ENCODE measurements around the gene ATAD3B.
"Not testable (repeated sequence)": the region's sequence is repeated elsewhere in the genome, so short reads cannot be mapped to it uniquely, and the experiment has no call there.

The ATAD3B gene

DNA sequence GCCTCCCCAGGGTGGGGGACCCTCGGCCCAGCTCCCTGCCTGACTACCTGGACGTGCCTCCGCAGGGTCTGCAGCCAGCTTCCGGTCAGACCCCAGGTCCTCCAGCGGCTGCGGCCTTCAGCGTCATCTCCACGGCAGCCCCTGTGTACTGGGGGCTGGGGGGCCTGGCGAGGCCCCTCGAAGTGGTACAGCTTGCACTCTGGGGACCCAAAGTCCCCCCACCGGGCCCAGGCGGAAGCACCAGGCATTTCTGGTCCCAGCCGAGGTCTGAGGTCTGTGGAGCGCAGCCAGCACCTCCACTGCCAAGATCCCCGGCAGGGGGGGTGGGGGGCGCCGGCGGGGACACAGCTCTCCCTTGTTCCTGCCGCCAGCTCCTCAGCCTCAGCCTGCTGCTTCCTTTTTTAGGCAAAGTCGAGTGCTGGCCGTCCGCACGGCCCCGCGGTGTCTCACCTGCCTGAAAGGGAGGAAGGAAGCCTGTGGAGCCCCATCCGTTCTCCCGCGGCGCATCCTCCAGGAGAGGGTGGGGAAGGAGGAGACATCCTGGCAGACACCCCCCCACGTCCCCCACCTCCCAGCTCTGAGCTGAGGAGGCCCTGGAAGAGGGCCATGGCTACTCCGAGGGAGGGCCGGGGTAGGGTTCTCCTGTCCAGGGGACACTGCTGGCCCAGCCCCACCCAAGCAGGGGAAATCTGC is 37.3 kb upstream of the ATAD3B start:
- DNase-seq = no peak

DNA sequence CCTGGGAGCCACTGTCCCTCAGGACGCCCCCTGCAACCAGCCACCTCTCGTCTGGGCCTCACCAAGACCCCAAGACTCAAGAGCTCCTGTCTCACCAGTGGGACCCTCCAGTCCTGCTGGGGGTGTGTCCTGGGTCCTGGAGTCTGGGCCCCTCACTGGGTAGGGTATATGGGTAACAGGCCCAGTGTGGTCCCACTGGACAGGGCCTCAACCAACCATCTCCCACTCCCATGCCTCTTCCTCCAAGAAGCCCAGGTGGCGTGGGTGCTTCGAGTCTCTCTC is 36.8 kb upstream of the ATAD3B start:
- DNase-seq = no peak

DNA sequence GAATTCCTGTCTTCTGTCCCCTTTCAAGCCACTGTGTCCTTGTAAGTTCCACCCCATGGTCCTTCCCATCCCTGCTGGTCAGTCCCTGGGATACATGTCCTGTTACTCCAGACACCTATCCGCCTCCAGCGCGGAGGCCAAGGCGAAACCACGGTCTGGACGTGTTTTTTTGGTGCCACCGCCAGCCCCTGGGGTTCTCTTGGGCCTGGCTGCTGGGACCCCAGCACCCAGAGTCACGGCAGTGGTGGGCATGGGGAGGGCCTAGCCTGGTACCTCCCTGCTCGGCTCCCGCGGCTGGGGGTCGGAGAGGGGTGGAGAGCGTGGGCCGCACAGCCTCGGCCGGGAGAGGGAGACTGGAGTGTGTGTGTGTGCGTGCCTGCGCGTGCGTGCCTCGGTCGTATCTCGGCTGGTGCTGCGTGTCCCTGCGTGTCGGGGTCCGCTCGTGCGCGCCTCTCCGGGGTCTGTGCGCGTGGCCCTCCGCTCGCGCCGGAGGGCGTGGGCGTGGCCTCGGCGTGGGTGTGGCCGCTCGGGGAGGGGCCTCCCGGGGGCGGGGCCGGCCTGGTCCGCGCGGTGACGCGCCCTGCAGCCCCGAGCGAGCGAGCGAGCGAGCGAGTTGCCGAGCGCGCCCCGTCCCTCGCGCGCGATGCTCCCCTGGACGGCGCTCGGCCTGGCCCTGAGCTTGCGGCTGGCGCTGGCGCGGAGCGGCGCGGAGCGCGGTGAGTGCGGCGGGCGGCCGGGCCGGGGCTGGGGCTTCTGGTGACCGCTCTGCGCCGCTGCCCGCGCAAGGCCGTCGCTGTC is 36.3 kb upstream of the ATAD3B start, which contains the start of gene VWA1:
VWA1 (plus strand) TSS at position 585 of the 798 bp plus-strand sequence; CDS start at position 644, 59 bp downstream.
- peak; percentile 91 for DNase-seq

DNA sequence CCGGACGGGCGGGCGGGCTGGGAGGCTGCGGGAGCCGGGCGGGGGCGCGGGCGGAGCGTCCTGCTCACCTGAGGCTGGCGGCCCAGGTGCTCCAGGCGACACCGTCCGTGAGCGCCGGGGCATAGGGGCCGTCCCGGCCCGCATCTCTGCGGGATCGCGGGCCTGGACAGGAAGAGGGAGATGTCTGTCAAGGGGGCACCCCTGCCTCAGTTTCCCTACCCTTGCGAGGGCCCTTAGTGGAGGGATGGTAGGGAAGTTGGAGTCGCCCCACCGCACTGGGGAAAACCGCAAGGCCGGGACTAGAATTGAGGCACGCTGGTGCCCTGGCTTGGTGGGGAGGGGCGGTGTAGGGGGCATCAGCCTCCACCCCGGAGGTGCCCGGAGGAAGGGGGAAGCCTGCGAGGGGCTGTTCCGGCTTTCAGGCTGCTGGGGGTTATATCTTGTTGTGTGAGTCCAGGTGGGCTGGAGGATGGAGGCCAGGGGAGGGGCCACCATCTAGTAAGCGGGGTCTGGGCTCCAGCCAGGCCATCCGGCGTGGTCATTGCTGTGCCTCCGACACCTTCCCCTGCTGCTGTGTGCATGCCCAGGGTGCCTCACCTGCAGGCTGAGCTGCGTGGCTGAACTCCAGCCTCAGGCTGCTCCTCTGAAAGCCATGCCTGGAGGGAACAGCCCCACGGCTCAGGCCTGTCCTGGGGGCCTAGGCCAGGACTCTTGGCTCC is 35.5 kb upstream of the ATAD3B start:
- no peak for DNase-seq

GRCh38 chr1:1436630-1437032 is 34.9 kb upstream of the ATAD3B start:
- DNase-seq = no peak

DNA sequence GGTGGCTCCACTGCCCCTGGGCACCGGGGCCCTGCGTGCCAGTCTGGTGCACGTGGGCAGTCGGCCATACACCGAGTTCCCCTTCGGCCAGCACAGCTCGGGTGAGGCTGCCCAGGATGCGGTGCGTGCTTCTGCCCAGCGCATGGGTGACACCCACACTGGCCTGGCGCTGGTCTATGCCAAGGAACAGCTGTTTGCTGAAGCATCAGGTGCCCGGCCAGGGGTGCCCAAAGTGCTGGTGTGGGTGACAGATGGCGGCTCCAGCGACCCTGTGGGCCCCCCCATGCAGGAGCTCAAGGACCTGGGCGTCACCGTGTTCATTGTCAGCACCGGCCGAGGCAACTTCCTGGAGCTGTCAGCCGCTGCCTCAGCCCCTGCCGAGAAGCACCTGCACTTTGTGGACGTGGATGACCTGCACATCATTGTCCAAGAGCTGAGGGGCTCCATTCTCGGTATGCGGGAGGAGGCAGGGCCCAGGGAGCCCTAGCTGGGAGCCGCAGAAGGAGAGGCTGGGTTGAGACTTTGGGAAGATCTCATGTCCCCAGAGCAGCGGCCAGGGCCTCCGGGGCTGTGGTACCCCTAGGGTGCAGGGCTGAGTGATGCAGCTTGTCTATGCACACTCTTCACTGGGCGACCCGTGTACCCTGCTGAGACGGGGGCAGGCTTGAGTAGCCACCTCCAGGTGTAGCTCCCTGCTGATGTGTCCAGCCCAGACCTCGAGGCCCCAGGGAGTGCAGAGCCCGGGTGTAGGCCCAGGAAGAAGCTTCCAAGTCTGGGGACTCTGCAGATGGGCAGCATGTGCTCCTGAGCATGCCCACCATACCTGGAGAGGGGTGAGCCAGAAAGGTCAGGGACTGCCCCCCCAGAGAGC is 34.3 kb upstream of the ATAD3B start:
- DNase-seq = no peak

- DNase-seq = no peak
Measured at GRCh38 chr1:1437904-1438376, 33.6 kb upstream of the ATAD3B start.

DNA sequence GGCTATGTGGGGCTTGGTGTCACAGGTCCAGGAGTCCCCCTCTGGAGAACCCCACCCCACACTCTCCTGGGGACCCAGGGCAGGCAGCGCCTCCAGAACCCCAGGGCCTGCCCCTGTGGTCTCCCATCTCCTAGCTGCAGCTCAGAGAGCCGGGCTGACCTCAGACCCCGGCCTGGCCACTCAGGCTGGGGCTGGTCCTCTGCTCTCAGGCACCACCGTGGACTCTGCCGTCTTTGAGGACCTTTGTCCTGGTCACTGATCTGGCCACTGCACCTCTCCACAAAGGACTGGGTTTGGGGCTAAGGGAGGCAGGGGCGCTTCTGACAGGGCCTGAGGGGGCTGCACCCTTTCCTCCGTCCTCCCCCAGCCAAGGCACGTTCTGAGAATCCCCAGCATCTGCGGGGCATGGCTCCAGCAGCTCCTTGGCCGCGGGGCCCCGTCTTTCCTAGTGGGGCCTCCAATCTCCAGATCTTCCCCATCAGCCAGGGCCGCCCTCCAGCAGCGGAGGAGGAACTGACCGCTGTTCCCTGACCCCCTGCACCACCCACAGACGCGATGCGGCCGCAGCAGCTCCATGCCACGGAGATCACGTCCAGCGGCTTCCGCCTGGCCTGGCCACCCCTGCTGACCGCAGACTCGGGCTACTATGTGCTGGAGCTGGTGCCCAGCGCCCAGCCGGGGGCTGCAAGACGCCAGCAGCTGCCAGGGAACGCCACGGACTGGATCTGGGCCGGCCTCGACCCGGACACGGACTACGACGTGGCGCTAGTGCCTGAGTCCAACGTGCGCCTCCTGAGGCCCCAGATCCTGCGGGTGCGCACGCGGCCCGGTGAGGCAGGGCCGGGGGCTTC is 32.8 kb upstream of the ATAD3B start:
- DNase-seq = no peak

DNA sequence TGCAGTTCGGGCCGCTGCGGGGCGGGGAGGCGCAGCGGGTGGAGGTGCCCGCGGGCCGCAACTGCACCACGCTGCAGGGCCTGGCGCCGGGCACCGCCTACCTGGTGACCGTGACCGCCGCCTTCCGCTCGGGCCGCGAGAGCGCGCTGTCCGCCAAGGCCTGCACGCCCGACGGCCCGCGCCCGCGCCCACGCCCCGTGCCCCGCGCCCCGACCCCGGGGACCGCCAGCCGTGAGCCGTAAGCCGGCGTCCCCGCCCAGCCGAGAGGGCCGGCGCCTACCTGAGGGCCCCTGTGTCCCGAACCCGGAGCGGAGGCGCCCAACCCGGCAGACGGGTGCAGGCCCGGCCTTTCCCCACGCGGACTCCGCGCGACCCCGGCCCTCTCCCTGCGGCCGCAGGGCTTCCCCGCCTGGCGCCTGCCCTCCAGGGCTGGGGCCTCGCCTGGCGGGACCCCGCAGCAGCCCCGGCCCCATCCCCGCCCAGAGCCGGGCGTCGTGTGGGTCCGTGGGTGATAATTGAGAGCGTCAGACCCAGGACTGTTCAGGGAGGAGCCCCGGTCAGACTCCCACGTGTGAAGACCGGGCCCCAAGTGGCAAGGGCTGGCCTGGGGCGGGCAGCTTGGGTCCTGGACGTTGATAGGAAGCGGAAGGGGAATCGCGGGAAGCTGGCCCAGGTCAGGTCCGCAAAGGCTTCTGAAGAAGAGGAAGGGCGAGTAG is 31.9 kb upstream of the ATAD3B start:
- no peak for DNase-seq

- no peak for DNase-seq
Measured at GRCh38 chr1:1440262-1441001, 31.1 kb upstream of the ATAD3B start.

DNA sequence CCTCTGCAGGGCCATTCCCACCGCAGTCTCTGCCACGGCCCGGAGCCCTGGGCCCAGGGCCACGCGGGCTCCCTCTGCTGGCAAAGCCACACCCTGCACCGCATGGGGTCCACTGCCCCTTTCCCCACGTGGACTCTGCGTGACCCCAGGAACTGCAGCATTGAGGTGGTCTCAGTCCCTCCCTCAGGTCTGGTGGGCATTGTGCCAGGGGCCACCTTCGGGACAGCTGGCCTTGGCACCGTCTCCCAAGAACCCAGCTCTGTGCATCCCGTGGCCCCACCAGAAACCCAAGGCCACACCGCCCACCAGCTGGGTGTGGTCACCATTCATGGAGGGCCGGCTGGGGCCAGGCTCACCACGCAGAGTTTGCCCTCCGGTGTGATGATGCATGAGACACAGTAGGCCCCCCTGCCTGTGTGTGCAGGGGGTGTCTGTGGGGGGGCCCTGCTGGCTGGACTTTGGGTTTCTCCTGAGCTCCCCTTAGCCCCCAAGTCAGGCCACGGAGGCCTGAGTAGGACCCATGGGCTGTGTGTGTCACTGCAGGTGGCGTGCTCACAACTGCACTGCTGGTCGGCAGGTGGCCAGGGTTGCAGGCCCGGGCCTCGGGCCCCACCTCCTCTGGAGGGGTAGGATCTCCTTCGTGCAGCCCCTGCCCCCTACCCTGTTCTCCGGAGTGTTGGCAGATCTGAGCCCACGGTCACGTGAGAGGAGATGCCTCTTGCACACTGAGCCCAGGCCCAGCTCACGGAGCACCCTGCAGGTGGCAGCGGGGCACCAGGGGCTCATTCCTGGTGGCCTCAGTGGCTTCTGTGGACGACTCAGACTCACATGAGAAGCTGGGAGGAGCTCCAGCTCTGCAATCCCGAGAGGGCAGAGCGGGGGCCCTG is 30.3 kb upstream of the ATAD3B start:
- peak; percentile 88 for DNase-seq

GRCh38 chr1:1442069-1442770 is 29.3 kb upstream of the ATAD3B start:
- DNase-seq = no peak

- DNase-seq = not testable (repeated sequence)
Measured at GRCh38 chr1:1446631-1447030, 24.9 kb upstream of the ATAD3B start.

DNA sequence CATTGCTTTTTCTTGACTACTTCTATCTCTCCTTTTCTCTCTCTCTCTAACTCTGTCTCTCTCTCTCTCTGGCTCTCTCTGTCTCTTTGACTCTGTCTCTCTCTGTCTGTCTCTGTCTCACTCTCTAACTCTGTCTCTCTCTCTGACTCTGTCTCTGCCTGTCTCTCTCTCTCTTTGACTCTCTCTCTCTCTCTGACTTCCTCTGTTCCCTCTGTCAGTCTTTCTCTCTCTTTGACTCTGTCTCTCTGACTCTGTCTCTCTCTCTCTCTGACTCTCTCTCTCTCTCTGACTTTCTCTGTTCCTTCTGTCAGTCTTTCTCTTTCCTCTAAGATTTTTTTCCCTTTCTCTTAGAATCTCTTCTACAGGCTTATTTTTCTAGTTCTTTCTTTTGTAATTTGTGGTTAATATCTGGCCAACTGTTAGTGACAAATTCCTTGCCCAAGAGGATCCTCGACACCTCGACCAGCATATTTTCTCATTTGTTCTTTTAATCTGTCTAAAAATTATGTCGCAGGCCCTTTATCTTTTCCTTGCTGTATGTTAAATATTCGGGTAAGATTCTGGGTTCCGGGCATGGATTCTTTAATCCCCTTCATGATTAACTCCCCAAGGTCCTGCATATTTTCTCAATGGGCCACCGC is 22.3 kb upstream of the ATAD3B start, which contains the start of gene ATAD3C:
ATAD3C (plus strand) TSS at position 591 of the 641 bp plus-strand sequence. CDS start 995 bp downstream, outside the sequence.
- DNase-seq = no peak

DNA sequence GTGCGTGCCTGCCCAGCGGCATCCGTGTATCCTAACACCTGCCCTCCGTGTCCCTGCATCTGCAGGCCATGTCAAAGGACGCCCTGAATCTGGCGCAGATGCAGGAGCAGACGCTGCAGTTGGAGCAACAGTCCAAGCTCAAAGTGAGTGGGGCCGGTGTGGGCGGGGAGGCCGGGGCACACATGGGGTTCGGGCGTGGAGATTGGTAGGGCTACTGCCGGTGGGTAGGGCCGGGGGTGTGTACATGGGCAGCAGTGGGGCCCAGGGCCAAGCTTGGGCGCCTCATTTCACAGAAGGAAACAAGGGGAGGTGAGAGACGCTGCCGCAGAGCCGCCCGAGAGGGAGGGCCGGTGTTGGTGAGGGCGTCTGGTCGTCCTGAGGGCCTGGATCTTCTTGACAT is 20.9 kb upstream of the ATAD3B start:
- not testable (repeated sequence) for DNase-seq

DNA sequence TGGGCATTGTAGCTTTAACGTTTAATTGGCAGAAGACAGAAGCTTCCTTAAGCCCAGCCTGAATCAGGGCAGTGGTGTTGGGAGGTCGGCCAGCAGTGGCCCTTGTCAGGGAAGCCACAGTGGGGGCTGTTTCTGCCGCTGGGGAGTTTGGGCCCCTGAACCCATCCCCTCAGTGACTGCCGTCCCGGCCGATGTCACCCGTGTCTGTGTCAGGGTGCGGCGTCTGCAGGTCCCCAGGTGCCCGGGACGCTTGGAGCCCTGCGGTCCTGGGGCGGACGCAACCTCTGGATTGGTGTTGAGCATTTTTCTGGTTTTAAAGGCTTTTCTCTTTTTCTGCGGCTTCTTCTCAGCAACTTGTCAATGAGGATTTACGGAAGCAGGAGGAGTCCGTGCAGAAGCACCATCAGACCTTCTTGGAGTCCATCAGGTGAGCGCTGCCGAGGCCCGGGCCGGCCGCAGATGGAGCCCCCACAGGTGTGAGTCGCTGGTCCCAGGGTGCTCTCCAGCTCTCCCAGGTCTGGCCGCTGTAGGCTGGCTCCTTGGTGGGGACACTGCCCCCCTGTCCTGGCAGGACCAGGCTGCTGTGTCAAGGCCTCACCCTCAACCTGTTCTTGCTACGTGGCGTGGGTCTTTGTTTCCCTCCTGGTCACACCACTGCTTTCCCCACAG is 19.7 kb upstream of the ATAD3B start:
- no peak for DNase-seq

DNA sequence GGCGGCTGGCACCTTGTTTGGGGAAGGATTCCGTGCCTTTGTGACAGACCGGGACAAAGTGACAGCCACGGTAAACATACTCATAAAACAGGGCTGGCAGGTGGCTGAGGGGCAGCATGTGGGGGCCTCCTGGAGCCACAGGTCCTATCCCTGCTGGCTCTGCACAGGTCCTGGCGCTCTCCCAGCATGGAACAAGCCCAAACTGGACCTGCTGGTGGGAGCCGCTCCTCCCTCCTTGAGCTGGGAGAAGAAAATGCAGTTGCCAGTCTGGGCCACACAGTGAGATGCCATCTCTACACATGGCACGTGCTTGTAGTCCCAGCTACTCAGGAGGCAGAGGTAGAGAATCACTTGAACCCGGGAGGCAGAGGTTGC is 19.2 kb upstream of the ATAD3B start:
- not testable (repeated sequence) for DNase-seq
